Fibroblast of skin of right quadriceps (primary cell): Measurements from ENCODE around the gene SVOPL.

Experiments used
- DNase-seq: peaks from one replicate; pipeline ENCODE4 v3.0.0-alpha.2; 2013

SVOPL gene

GRCh38 chr7:138602451-138602850, 98.7 kb downstream of the SVOPL start:
- no peak for DNase-seq

- no peak for DNase-seq
These were observed 105.7 kb downstream of the SVOPL start for GRCh38 chr7:138595454-138595853.

GRCh38 chr7:138590154-138590553, 111.0 kb downstream of the SVOPL start:
- no peak for DNase-seq

- DNase-seq = no peak
These were observed 112.2 kb downstream of the SVOPL start for GRCh38 chr7:138588986-138589385.

- no peak for DNase-seq
These were observed 113.7 kb downstream of the SVOPL start for GRCh38 chr7:138587485-138587884.

GRCh38 chr7:138585283-138585993, 115.7 kb downstream of the SVOPL start:
- DNase-seq = no peak

- no peak for DNase-seq
These were observed 116.5 kb downstream of the SVOPL start for GRCh38 chr7:138584696-138585095.

GRCh38 chr7:138584283-138584682, 116.9 kb downstream of the SVOPL start:
- no peak for DNase-seq

- DNase-seq = no peak
These were observed 120.1 kb downstream of the SVOPL start for GRCh38 chr7:138581065-138581464.

- no peak for DNase-seq
These were observed 121.5 kb downstream of the SVOPL start for GRCh38 chr7:138579671-138580070.

GRCh38 chr7:138579136-138579535, 122.0 kb downstream of the SVOPL start:
- no peak for DNase-seq

- no peak for DNase-seq
These were observed 125.2 kb downstream of the SVOPL start for GRCh38 chr7:138575897-138576428.

GRCh38 chr7:138573741-138574140, 127.4 kb downstream of the SVOPL start:
- no peak for DNase-seq

- no peak for DNase-seq
These were observed 130.4 kb downstream of the SVOPL start for GRCh38 chr7:138570715-138571114.

GRCh38 chr7:138569418-138569817, 131.7 kb downstream of the SVOPL start:
- no peak for DNase-seq

- DNase-seq = no peak
These were observed 132.5 kb downstream of the SVOPL start for GRCh38 chr7:138568655-138569054.

- DNase-seq = peak; percentile 38
These were observed 135.6 kb downstream of the SVOPL start for GRCh38 chr7:138565451-138566114.

- DNase-seq = no peak
These were observed 136.1 kb downstream of the SVOPL start for GRCh38 chr7:138565071-138565450.

- no peak for DNase-seq
These were observed 136.8 kb downstream of the SVOPL start for GRCh38 chr7:138564365-138564764.

- DNase-seq = no peak
These were observed 137.4 kb downstream of the SVOPL start for GRCh38 chr7:138563808-138564207.

- DNase-seq = no peak
These were observed 141.7 kb downstream of the SVOPL start for GRCh38 chr7:138559448-138559847.

GRCh38 chr7:138556771-138557484, 144.2 kb downstream of the SVOPL start:
- DNase-seq = no peak

GRCh38 chr7:138555684-138556083, 145.5 kb downstream of the SVOPL start:
- no peak for DNase-seq

- DNase-seq = no peak
These were observed 146.5 kb downstream of the SVOPL start for GRCh38 chr7:138554674-138555073.
